HFFc6 (cell line): ENCODE data around the gene EID1. TPM values are rescaled to one million over a fixed set of nuclear protein-coding genes. Genes with fewer than 3 reads are reported as not detected.

Source experiments
- DNase-seq: peaks from one replicate; pipeline ENCODE4 v3.0.0-alpha.2; 2018
- H3K27ac Mint-ChIP-seq: 2 replicates; pipeline ENCODE4 v1.8.0; 2020; ENCODE audit warnings: mild to moderate bottlenecking, mixed read lengths
- H3K27me3 Mint-ChIP-seq: 2 replicates; pipeline ENCODE4 v1.8.0; 2021; ENCODE audit warnings: mild to moderate bottlenecking, moderate library complexity, mixed read lengths; ENCODE audit not compliant: insufficient read depth
- H3K36me3 Mint-ChIP-seq: 2 replicates; pipeline ENCODE4 v1.8.0; 2021; ENCODE audit warnings: low read depth, mixed read lengths
- H3K4me1 Mint-ChIP-seq: 2 replicates; pipeline ENCODE4 v1.8.0; 2020; ENCODE audit warnings: low read depth, mixed read lengths
- H3K4me3 Mint-ChIP-seq: 2 replicates; pipeline ENCODE4 v1.8.0; 2020; ENCODE audit warnings: mild to moderate bottlenecking, moderate library complexity, mixed read lengths
- H3K9me3 Mint-ChIP-seq: 2 replicates; pipeline ENCODE4 v1.8.0; 2020; ENCODE audit warnings: mild to moderate bottlenecking, mixed read lengths
- total RNA-seq, 6 experiments: library from RNA; stranded (reverse); fragmentation: NEBNext Ultra II Directional; extraction: Animal tissue kit (Norgen Biotek cat#: 25700); gene quantifications; 2 replicates in 1 of 6; 3 replicates in 5 of 6; pipeline ENCODE4 v1.2.3, GENCODE V29; 2021
- TF ChIP-seq, protein P1 (sequence below): fragments of 200-600 bp; sonication (generic); IDR thresholded peaks from 2 replicates; pipeline ENCODE4 v1.5.0; 2021; ENCODE audit warnings: antibody characterized with exemption, mild to moderate bottlenecking

The EID1 gene
- total RNA-seq, 6 experiments from 2014 or later = 218 to 281 (median 242) TPM

DNA sequence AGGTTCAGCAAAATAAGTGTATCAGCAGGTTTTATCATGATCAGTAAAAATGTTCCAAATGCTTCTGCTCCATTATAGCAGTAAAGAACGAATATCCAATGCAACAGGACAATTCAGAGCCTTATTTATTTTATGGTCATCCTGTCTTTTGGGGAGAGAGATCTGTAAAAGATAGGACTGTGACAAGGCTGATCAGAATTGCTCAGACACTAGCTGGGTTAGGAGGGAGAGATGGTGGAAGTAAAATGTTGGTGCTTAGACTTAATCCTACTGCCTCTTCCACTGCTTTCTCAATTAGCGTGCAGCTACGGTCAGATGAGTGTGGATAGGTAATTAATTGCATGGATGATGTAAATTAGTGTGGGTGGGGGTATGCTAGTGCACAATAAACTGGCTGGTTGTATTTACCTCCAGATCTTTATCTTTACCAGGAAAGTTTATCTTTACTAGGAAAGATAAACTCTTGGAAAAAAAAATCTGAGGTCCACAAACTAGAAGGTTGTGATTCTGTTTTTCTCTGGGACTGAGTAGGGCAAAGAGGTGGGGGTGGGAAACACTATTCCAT lies 2.2 kb downstream of the EID1 start:
- Mint-ChIP-seq H3K4me3 (peak overlapping the region; percentile 98), H3K4me1 (peaks cover 47% of the 10 kb centered on the region), H3K9me3 (no peaks in the 10 kb centered on the region), H3K27ac (peak overlapping the region; percentile 14; the same call in 1 of the 2 replicates), H3K27me3 (no peaks in the 10 kb centered on the region; the same call in 1 of the 2 replicates), H3K36me3 (peaks cover 22% of the 10 kb centered on the region)
- TF ChIP-seq, protein P1, sequence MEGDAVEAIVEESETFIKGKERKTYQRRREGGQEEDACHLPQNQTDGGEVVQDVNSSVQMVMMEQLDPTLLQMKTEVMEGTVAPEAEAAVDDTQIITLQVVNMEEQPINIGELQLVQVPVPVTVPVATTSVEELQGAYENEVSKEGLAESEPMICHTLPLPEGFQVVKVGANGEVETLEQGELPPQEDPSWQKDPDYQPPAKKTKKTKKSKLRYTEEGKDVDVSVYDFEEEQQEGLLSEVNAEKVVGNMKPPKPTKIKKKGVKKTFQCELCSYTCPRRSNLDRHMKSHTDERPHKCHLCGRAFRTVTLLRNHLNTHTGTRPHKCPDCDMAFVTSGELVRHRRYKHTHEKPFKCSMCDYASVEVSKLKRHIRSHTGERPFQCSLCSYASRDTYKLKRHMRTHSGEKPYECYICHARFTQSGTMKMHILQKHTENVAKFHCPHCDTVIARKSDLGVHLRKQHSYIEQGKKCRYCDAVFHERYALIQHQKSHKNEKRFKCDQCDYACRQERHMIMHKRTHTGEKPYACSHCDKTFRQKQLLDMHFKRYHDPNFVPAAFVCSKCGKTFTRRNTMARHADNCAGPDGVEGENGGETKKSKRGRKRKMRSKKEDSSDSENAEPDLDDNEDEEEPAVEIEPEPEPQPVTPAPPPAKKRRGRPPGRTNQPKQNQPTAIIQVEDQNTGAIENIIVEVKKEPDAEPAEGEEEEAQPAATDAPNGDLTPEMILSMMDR = no peak
- DNase-seq = no peak

DNA sequence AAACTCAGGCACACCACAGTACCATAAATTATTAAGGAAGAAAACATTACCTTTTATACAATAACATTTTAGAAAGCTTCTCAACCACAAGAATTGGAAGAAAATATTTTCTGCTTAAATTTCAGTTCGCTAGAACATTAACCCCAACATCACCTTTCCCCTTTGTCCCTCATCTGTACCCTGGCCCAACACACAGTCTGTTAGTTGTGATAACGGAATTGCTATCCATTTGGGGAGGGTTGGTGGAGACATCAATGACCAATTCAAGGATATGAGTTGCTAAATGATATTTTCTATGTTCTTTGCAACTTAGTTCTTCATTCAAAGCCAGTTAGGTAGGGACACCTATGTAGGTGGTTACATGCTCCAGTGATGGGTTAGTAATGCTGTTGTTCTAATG lies 5.8 kb downstream of the EID1 start:
- TF ChIP-seq, protein P1 = no peak
- H3K4me3 Mint-ChIP-seq = no peak overlapping the region

DNA sequence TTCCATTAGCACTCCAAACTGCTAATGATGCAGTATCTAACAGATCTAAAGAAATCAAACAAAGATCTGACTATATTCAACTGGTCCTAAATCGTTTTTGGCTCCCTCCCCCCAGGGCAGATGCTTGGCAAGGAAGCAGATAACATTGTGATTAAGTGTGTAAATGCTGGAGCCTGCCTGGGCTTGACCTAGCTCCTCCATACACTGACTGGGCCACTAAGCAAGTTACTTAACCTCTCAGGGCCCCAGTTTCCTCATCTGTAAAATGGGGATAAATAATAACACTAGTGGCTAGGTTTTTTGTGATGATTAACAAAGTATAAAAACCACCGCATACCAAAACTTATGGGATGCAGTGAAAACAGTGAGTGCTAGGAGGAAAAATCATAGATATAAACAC lies 9.2 kb downstream of the EID1 start:
- Mint-ChIP-seq H3K27me3 (no peaks in the 10 kb centered on the region), H3K4me1 (peaks cover 57% of the 10 kb centered on the region), H3K36me3 (no peaks in the 10 kb centered on the region), H3K27ac (no peak overlapping the region), H3K4me3 (no peak overlapping the region), H3K9me3 (no peaks in the 10 kb centered on the region)
- no peak for DNase-seq
- TF ChIP-seq, protein P1 = no peak

More for the DNA sequence above, 5.8 kb downstream of the EID1 start:
- Mint-ChIP-seq H3K27me3 (no peaks in the 10 kb centered on the region; the same call in 1 of the 2 replicates), H3K36me3 (peaks cover 13% of the 10 kb centered on the region), H3K4me1 (peaks cover 47% of the 10 kb centered on the region), H3K9me3 (no peaks in the 10 kb centered on the region), H3K27ac (no peak overlapping the region)
- no peak for DNase-seq

DNA sequence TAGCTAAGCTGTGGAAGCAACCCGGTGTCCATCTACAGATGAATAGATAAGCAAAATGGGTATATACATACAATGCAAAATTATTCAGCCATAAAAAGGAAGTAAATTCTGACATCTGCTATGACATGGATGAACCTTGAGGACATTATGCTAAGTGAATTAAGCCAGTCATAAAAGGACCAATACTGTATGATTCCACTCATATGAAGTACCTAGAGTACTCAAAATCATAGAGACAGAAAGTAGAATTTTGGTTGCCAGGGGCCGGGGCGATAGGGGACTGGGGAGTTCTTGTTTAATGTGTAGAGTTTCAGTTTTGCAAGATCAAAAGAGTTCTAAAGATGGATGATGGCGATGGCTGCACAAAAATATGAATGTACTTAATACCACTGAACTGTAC lies 10.3 kb downstream of the EID1 start:
- peak overlapping the region; percentile 83 for H3K27ac Mint-ChIP-seq
- no peaks in the 10 kb centered on the region for H3K36me3 Mint-ChIP-seq
- TF ChIP-seq, protein P1 = no peak
- no peaks in the 10 kb centered on the region for H3K27me3 Mint-ChIP-seq
- DNase-seq = no peak
- peak overlapping the region; percentile 35 for H3K4me3 Mint-ChIP-seq
- peaks cover 57% of the 10 kb centered on the region for H3K4me1 Mint-ChIP-seq
- no peaks in the 10 kb centered on the region for H3K9me3 Mint-ChIP-seq

DNA sequence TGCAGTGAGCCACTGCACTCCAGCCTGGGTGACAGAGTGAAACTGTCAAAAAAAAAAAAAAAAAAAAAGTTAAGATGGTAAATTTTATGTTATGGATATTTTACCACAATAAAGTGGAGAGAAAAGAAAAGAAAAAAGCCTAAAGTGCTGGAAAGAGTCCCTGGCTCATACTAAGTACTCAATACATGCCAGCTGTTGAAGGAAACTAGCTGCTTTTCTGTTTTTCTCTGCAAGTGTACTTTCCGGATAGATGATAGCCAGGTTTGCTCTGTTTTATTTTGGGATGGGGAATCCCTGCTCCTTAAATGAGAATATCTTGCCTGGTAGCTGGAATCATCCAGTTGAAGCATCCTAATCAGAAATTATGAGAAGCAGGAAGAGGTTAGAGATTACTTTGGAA lies 10.9 kb downstream of the EID1 start:
- Mint-ChIP-seq H3K27me3 (no peaks in the 10 kb centered on the region), H3K4me3 (peak overlapping the region; percentile 35)

More for the DNA sequence above, 10.9 kb downstream of the EID1 start:
- H3K36me3 Mint-ChIP-seq = no peaks in the 10 kb centered on the region
- TF ChIP-seq, protein P1 = no peak
- DNase-seq = no peak
- H3K9me3 Mint-ChIP-seq = no peaks in the 10 kb centered on the region
- H3K27ac Mint-ChIP-seq = peak overlapping the region; percentile 83
- peaks cover 57% of the 10 kb centered on the region for H3K4me1 Mint-ChIP-seq
